NCI-H526 (cell line): ENCODE measurements around the gene LDLRAD3.
"Not testable (repeated sequence)": the region's sequence is repeated elsewhere in the genome, so short reads cannot be mapped to it uniquely, and the experiment has no call there.

ENCODE experiments used
- DNase-seq, 2 experiments: peaks; one replicate each; lab custom pipeline; 2025; lab: John Stamatoyannopoulos, UW

Gene LDLRAD3

DNA sequence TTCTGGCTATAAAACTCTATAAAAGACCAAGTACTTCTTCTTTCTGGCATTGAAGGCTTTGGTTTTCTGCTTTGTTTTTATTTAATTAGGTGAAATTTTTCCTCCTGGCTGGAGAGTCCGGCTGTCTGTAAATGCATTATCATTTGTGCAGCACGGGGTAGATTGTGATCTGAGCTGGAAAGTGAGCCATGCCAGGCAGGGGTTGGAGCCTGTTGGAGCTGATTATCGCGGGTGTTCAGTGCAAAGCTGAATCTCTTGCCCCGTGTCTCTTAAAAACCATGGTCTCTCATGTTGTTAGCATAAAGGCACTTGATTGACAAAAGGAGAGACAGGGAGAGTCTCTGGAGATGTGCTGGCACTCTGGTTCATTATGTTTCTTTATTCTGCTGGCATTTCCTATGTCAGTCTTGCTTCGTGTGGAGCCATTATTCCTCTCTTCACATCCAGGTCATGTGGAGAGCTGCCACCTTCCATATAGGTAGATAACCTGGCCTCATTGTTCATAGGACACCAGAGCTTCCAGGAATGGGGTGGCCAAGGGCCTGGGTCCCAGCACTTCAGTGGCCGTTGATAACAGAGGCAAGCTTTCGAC, 75.2 kb downstream of the LDLRAD3 start:
- DNase-seq: no peak

- DNase-seq: no peak
Observed at GRCh38 chr11:36019722-36020121, 75.9 kb downstream of the LDLRAD3 start.

GRCh38 chr11:36022882-36023281, 79.0 kb downstream of the LDLRAD3 start:
- DNase-seq: no peak

DNA sequence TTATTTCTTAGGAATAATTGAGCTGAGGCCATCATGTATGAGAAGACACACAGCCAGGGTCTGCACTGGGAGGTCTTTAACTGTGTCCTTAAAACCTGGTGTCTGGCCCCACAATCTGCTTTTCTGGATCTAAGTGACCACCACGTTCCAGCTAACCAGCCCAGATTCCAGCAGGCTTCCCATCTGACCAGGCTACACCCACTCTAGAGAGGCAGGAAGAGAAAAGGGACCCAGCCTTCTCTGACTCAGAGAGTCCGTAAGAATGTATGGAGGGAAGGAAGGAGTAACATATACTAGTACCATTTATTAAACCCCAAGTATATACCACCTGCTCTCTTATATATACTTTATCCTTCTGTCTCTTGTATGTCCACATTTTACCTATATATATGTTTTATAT, 80.1 kb downstream of the LDLRAD3 start:
- DNase-seq: no peak

DNA sequence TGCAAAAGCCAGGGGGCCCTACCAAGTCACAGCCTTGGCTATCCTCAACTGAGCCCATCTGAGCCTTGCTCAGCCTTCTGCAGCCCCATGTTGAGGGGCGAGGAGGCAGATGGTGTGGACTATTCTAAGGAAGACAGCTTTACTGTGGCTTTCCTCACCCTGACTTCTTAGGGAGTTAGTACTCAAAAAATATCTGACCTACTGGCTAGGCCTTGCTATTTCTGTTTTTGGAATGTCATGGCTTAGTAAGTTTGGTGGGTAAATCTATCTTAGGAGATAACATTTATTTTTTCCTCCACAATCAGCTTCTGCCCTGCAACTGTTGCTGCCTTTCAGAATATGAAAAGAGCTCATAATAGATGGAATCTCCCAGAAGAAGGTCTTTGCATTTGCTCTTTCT, 80.9 kb downstream of the LDLRAD3 start:
- DNase-seq: no peak

GRCh38 chr11:36026315-36026968, 82.6 kb downstream of the LDLRAD3 start:
- no peak for DNase-seq

- no peak for DNase-seq
Observed at GRCh38 chr11:36027731-36028130, 83.9 kb downstream of the LDLRAD3 start.

- peak; percentile 13 to 24 for DNase-seq
Observed at GRCh38 chr11:36029616-36030015, 85.8 kb downstream of the LDLRAD3 start.

DNA sequence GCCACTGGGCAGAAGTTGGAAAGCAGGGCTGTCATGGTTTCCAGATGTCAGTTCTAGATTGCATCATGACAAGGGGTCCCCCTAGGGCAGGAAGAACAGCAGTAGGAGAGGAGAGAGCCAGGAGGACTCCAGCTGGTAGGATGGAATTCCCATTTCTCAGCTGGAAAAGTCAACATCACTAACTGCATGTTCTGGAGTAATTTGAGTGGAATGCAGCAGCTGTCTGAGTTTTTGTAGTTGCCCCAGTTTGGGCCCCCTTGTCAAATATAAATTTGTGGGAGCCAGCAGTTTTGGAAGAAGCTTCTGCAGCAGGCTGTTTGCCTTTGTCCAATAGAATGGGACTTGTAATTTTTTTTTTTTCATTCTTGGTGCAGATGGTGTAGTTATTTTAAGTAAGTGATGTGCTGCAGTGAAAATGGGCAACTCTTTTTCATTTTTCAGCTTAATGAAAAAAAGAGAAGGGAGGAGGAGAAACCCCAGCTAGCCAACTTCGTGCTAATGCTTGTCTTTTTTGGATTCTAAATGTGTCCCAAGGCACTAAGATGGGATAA, 86.9 kb downstream of the LDLRAD3 start:
- no peak for DNase-seq

DNA sequence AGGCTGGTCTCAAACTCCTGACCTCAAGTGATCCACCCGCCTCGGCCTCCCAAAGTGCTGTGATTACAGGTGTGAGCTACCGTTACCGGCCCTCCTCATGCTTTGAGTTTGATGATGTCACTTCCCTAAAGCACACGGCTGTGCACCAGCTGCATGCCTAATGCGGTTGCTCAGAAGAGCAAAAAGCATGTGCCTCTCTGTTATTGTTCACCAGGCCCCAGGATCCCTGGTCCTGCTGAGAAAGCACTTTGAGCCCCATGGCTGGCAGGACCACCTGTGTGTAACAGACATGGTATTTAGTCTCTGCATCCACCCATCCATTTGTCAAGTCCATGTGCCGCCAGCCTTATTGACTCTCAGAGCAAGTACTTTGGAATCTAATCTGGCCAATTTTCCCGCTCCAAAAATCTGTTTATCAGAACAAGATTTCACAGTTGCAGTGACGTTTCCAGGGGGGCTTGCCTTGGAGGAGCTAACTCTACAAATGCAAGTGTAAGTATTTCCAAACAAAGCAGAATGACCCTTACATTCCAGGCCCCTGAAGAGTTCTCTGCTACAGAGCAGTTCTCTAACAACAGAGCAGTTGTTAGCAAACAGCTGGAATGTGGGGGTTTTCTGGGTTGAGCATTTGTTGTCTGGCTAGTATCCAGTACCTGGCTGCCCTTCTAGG, 89.4 kb downstream of the LDLRAD3 start:
- no peak for DNase-seq

GRCh38 chr11:36033936-36034335, 90.1 kb downstream of the LDLRAD3 start:
- no peak for DNase-seq

- DNase-seq: no peak
Observed at GRCh38 chr11:36034551-36035331, 90.9 kb downstream of the LDLRAD3 start.

DNA sequence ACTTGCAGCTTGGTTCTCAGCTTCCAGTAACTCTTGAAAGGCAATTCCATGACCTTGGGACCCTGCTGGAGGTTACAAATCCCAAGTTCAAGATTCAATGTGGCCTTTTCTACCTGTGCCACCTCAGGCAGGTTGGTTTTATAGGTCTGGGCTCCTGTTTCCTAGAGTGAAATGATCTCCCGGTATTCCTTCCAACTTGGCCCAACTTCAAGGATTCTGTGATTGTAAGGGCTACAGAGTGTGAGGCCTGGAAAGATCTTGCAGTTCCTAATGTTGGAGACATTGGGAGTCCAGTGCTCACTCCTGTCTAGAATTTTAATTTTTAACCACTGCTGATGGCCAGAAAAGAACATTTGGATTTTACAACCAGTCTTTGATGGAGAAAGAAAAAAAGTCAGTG, 91.6 kb downstream of the LDLRAD3 start:
- DNase-seq: no peak

DNA sequence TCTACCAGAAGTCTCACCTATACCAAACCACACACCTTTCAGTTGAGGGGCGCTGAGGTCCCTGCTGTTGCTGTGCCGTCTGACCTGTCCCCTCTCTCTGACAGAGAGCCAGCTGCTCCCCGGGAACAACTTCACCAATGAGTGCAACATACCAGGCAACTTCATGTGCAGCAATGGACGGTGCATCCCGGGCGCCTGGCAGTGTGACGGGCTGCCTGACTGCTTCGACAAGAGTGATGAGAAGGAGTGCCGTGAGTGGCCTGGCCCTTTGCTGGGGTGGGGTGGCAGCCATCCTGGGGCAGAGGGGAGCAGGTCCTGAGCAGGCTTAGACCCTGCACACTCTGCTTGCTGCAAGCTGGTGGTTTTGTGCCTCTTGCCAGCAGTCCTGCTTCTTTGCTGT, 92.1 kb downstream of the LDLRAD3 start:
- DNase-seq: no peak

DNA sequence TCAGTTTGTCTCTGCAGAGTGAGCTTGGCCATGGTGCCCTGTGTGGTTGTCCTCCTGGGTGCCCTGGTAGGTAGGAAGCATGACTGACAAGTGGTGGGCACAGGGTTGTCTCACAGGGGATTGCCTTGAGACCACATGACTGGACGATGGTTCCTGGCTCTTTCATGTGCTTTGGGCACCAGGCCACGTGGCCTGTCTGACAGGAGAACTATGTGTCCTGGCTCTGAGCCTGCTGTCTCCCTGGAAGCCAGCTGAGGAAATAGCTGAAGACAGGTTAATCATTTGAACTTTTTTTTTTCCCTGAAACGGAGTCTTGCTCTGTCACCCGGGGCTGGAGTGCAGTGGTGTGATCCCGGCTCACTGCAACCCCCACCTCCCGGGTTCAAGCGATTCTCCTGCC, 93.2 kb downstream of the LDLRAD3 start:
- no peak for DNase-seq

DNA sequence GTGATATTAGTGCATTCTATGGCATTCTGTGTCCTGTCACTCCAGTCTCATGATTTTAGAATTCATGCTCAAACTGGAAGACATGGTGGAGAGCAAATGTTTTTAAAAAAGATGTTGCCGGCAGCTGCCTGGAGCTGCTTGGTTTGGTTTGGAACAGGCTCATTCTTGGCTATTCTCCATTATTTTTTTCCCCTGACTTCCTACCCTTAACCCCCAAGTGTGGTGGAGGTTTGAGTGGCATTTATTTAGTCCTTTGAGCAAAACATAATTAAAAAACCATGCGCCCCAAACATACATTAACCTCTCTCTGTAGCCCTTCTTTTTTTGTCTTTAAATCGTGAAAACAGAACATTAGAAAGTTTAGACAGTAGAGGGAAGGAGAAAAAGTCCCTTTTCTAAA, 94.7 kb downstream of the LDLRAD3 start:
- DNase-seq: no peak

DNA sequence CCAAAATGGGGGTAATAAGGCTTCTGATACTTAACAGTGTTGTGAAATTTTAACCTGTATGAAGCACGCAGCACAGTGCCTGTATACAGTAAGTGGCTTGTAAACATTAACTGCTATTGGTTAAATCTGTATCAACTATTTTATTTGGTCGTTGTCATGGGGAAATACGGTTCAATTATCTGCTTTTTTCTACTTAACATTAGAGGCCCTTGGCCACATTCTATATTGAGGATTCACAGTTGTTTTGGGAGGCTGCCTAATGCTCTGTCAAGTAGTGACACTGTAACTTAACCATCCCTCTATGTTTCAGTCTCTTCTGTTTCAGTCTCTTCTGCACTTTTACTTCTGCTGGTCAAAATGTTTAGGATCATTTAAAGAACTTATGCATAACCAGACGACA, 95.6 kb downstream of the LDLRAD3 start:
- DNase-seq: no peak

- no peak for DNase-seq
Observed at GRCh38 chr11:36041988-36042611, 98.2 kb downstream of the LDLRAD3 start.

DNA sequence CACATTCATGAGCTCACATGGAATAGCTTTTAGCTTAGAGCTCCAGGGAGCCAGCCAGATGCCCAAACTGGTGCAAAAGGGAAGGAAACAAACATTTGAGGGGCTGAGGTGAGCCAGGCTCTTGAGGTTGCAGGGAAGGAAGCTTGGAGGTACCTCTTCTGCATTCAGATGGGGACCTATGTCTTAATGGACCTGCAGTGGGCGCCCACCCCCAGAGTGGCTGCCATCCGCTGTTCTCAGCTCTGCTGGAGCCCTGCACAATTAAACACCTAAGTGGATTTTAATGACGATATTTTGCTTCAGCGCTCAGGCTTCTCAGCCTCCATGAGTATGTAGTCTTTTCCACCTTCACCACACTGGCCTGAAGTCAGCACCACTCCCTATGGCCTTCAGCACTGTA, 100.8 kb downstream of the LDLRAD3 start:
- DNase-seq: no peak

DNA sequence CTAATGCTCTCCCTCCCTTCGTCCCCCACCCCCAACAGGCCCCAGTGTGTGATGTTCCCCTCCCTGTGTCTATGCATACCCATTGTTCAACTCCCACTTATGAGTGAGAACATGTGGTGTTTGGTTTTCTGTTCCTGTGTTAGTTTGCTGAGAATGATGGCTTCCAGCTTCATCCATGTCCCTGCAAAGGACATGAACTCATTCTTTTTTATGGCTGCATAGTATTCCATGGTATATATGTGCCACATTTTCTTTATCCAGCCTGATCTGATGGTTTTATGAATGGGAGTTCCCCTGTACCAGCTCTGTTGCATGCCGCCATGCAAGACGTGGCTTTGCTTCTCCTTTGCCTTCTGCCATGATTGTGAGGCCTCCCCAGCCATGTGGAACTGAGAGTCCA, 102.1 kb downstream of the LDLRAD3 start:
- not testable (repeated sequence) for DNase-seq

DNA sequence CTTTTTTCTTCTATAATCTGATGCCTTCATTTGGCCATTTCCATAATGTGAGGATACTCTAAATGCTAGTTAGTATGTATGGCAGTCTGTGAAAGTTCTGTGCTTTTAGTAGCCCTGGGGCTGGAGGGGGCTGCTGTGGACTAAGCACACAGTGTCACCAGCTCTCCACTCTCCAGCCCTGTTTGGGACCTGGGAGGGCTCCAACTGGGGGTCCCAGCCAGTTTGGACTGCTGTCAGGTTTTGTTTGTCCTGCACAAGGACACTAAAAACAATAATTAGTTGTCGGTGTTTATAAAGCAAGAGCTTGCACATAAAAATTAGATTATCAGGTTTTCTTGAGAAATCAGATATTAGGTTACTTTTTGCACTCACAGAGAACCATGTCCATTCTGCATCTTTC, 103.1 kb downstream of the LDLRAD3 start:
- DNase-seq: no peak

GRCh38 chr11:36047344-36047743, 103.5 kb downstream of the LDLRAD3 start:
- no peak for DNase-seq
